Renal pelvis (tissue), 3 donors: Measurements from ENCODE around the gene SCYGR8. TPM values are rescaled to one million over a fixed set of nuclear protein-coding genes. Genes with fewer than 3 reads are reported as not detected.

ENCODE experiments used
- polyA plus RNA-seq, 3 donors: library from polyadenylated mRNA; unstranded; fragments of 120-200 nt; gene quantifications; one replicate each; pipeline ENCODE4 v1.2.1, GENCODE V29; 2013; ENCODE audit not compliant: insufficient read length in 3 of 3

Gene SCYGR8
- polyA plus RNA-seq, 3 donors: not detected

Other genes starting within 250 kb of the SCYGR8 start
- not detected for gene SCYGR2, start 147.0 kb upstream of the SCYGR8 start, polyA plus RNA-seq
- not detected for gene SCYGR3, start 131.1 kb upstream of the SCYGR8 start, polyA plus RNA-seq
- under 1 TPM in 1 of 3 donors, not detected in 2; 0.09 TPM for gene SCYGR4, start 128.4 kb upstream of the SCYGR8 start, polyA plus RNA-seq
- not detected for gene SCYGR5, start 79.1 kb upstream of the SCYGR8 start, polyA plus RNA-seq
- gene SLC19A3, start 27.9 kb upstream of the SCYGR8 start, polyA plus RNA-seq: 10 to 100 TPM in 2 of 3 donors, 1 to 10 TPM in 1; 7.4 to 11.6 (median 10.6) TPM
- gene SCYGR6, start 21.1 kb upstream of the SCYGR8 start, polyA plus RNA-seq: not detected
- not detected for gene SCYGR7, start 17.6 kb upstream of the SCYGR8 start, polyA plus RNA-seq
- under 1 TPM in 2 of 3 donors, not detected in 1; 0.60 to 0.66 TPM for gene CCL20, start 67.9 kb downstream of the SCYGR8 start, polyA plus RNA-seq
- gene DAW1, start 125.7 kb downstream of the SCYGR8 start, polyA plus RNA-seq: under 1 TPM; 0.50 to 0.65 (median 0.60) TPM